GM06990 (cell line): ENCODE data around the gene PMPCA.

ENCODE experiments used
- DNase-seq: peaks from one replicate; pipeline ENCODE4 v3.0.0-alpha.2; 2011; ENCODE audit not compliant: insufficient read length; ENCODE audit errors: extremely low read depth
- H3K27me3 ChIP-seq: replicated peaks from 2 replicates; pipeline ENCODE4 v1.6.0; 2011; ENCODE audit warnings: low read length; ENCODE audit not compliant: control insufficient read depth, insufficient read depth
- H3K36me3 ChIP-seq: 2 replicates; pipeline ENCODE4 v1.5.1; 2011; ENCODE audit warnings: low read length; ENCODE audit not compliant: control insufficient read depth, insufficient read depth
- H3K4me3 ChIP-seq: replicated peaks from 2 replicates; pipeline ENCODE4 v1.5.1; 2011; ENCODE audit warnings: low read depth, mild to moderate bottlenecking, control low read depth, low read length
- TF ChIP-seq, protein P1 (sequence below): IDR thresholded peaks from 2 replicates; pipeline ENCODE4 v1.5.1; 2011; ENCODE audit warnings: low read length, control low read depth, mild to moderate bottlenecking, inconsistent platforms; ENCODE audit not compliant: insufficient read depth, poor library complexity, severe bottlenecking

Gene PMPCA

DNA sequence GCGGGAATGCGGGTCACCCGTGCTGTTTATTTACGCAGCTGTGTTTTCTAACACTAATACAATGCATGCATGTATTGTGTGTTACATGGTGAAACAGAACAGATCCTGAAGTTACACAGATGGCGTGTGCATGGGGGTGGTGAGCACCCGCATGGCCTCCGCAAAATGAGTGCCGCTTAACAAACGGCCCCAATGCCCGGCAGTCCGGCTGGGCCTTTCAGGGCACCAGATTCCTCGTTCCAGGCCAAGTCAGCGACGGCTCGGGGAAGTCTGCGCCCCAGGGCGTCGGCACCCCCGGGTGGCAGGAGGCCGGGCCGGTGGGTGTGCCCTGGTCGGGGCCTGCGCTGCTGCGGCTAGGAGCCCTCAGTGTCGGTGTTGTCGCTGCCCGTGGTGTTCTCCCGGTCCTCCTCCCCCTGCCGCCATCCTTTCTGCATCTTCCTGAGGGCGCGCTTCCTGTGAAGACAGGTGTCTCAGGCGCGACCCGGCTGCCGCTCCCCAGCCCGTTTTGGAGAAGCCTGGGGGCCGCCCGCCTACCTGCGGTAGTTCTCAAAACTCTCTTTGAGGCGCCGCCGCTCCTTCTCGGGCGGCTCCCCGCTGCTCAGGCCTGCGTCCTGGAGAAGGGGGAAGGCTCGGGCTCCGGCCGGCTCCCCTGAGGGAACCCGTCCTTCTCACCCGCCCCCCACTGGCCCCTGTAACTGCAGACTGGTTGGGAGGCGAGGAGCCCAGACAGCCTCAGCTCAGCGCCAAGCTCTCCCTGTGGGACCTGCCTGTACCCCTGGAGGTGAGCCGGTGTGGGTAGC is 46.3 kb upstream of the PMPCA start:
- Histone ChIP-seq H3K4me3 (no peak overlapping the region), H3K27me3 (no peaks in the 10 kb centered on the region), H3K36me3 (no peaks in the 10 kb centered on the region; the same call in 1 of the 2 replicates)
- TF ChIP-seq, protein P1, sequence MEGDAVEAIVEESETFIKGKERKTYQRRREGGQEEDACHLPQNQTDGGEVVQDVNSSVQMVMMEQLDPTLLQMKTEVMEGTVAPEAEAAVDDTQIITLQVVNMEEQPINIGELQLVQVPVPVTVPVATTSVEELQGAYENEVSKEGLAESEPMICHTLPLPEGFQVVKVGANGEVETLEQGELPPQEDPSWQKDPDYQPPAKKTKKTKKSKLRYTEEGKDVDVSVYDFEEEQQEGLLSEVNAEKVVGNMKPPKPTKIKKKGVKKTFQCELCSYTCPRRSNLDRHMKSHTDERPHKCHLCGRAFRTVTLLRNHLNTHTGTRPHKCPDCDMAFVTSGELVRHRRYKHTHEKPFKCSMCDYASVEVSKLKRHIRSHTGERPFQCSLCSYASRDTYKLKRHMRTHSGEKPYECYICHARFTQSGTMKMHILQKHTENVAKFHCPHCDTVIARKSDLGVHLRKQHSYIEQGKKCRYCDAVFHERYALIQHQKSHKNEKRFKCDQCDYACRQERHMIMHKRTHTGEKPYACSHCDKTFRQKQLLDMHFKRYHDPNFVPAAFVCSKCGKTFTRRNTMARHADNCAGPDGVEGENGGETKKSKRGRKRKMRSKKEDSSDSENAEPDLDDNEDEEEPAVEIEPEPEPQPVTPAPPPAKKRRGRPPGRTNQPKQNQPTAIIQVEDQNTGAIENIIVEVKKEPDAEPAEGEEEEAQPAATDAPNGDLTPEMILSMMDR = no peak
- DNase-seq = no peak

DNA sequence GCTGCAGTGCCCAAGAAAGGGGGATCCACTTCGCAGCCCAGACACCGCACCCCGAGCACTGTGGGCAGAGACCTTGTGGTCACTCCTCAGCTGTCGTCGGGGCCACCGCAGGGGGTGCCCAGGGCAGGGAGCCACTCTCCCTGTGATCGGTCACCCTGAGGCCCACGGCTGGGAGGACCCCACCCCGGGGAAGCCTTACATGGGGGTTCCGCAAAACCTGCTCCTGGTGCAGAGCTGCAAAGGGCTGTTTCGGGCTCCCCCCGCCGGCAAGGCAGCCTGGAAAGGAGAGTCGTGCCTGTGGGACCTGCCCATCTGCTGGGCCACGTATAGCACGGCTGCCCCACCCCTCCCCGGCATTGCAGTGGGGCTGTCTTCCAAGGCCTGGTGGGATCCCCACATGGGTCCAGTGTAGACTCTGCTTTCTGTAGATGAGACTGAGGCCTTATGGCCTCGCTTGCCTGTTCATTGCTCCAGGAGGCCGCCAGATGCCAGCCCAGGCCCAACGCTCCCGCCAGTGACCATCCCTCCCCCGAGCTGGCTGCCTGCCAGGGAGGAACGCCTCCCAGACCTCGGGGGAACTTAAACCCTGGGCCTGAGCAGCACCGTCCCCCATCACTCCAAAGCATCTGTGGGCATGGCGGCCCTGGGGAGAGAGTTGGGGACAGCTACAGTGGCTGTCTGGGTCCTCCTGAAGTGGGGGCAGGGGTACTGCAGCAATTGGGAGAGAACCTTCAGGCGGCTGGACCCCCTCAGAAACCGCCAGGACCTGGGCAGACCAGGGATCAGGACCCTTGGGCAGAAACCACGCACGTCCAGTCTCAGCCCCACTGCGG is 45.3 kb upstream of the PMPCA start:
- Histone ChIP-seq H3K27me3 (no peaks in the 10 kb centered on the region), H3K36me3 (no peaks in the 10 kb centered on the region; the same call in 1 of the 2 replicates), H3K4me3 (no peak overlapping the region)
- no peak for DNase-seq
- TF ChIP-seq, protein P1 = no peak

DNA sequence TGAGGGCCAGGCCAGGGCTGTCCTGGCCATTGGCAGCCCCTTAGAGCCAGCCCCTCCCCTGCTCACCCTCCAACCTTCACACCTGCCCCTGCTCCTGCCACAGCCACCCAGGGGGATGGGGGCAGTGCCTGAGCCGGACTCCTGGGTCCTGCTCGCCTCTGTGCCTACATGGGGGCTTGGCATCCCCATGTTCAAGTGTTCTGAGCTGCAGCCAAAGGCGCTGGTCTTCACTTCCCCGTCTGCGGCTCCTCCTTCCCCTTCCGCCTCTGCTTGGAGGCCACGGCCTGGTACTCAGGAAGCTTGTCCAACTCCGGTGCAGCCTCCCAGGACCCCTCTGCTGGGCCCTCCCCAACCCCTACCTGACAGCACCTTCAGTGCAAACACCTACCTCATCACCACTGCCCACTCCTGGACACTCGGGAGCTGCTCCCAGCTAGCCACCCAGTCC is 44.7 kb upstream of the PMPCA start:
- H3K36me3 ChIP-seq = no peaks in the 10 kb centered on the region; the same call in 1 of the 2 replicates
- H3K27me3 ChIP-seq = no peaks in the 10 kb centered on the region
- no peak overlapping the region for H3K4me3 ChIP-seq
- DNase-seq = no peak
- TF ChIP-seq, protein P1 = no peak

DNA sequence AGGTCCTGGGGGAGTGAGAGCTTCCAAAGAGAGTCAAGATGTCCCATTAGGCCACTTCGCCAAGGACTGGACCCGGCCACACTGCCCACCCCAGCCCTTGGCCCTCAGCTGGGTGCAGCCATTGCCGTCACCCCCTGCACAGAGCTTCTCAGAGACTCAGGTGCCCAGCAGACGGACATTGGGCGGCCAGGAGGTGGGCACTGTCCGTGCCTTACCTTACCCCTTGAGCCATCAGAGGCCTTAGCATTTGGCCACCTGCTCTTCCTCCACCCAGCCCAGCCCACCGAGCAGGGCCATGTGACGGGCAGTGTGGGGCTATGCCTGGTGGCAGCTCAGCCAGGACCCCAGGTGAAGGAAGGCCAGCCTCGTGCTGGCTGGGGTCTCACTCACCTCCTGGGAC is 43.6 kb upstream of the PMPCA start:
- Histone ChIP-seq H3K4me3 (no peak overlapping the region), H3K36me3 (no peaks in the 10 kb centered on the region; the same call in 1 of the 2 replicates), H3K27me3 (no peaks in the 10 kb centered on the region)
- no peak for DNase-seq
- TF ChIP-seq, protein P1 = no peak

DNA sequence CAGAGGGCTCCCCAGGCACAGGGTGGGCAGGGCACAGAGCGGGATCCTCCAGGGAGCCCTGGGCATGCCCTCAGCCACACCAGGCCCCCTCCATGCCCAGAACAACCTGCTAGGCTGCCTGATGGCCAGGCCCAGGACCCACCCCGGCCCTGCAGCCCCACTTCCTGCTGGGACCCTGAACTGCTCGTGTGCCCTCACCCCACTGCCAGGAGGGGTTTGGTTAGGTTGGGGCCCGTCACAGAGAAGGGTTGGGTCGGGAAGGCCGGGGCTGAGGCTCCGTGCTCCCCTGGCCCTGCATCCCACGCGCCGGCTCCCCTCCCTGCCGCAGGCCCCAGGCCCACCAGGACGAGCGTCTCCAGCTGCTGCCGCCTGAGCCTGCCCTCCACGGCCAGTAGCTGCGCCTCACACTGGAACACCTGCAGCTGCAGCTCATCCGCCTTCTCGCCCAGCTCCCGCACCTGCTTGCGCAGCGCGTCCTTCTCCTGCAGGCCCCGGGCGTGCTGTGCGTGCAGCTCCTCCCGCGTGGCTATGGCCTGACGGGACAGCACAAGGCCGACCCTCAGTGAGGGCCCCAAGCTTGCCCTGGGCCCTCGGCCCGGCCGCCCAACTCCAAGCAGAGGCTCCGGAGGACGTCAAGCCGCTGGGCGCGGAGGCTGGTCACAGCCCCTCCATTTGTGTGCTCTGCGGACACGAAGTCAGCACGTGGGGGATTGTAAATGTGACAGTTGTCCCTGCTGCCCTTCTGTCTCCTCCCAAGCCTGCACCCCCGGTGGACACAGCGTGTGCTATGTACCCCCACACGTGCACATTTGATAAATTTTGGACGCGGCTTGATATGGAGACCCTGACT is 42.9 kb upstream of the PMPCA start:
- no peak overlapping the region for H3K4me3 ChIP-seq
- H3K36me3 ChIP-seq = no peaks in the 10 kb centered on the region; the same call in 1 of the 2 replicates
- no peak for DNase-seq
- H3K27me3 ChIP-seq = no peaks in the 10 kb centered on the region
- TF ChIP-seq, protein P1 = no peak
